ENCODE measurements around the gene KCNQ1. TPM values are rescaled to one million over a fixed set of nuclear protein-coding genes. Genes with fewer than 3 reads are reported as not detected.

Gene KCNQ1
- total RNA-seq, 1 donor from 2014 or later: 0.07 TPM

- DNase-seq (ENCODE audit: low read depth, low spot score): no peak
Measured at GRCh38 chr11:2443406-2443805, 1.4 kb upstream of the KCNQ1 start.

- DNase-seq (ENCODE audit: low read depth, low spot score): no peak
Measured at GRCh38 chr11:2443881-2444820, 657 bp upstream of the KCNQ1 start, which contains the start of gene TRPM5. TSS of gene TRPM5 (minus strand) at chr11:2444514. CDS start at chr11:2423036, 21,478 bp downstream.

GRCh38 chr11:2445746-2446551, 1.1 kb downstream of the KCNQ1 start:
- no peak for DNase-seq (ENCODE audit: low read depth, low spot score)

- no peak for DNase-seq (ENCODE audit: low read depth, low spot score)
Measured at GRCh38 chr11:2446590-2447252, 1.9 kb downstream of the KCNQ1 start.

- no peak for DNase-seq (ENCODE audit: low read depth, low spot score)
Measured at GRCh38 chr11:2447253-2447950, 2.6 kb downstream of the KCNQ1 start.

- DNase-seq (ENCODE audit: low read depth, low spot score): no peak
Measured at GRCh38 chr11:2447951-2448650, 3.3 kb downstream of the KCNQ1 start.

GRCh38 chr11:2448661-2449547, 4.1 kb downstream of the KCNQ1 start:
- DNase-seq (ENCODE audit: low read depth, low spot score): no peak

GRCh38 chr11:2449548-2450320, 4.9 kb downstream of the KCNQ1 start:
- DNase-seq (ENCODE audit: low read depth, low spot score): no peak

- no peak for DNase-seq (ENCODE audit: low read depth, low spot score)
Measured at GRCh38 chr11:2450321-2451041, 5.7 kb downstream of the KCNQ1 start.

GRCh38 chr11:2451336-2451735, 6.5 kb downstream of the KCNQ1 start:
- no peak for DNase-seq (ENCODE audit: low read depth, low spot score)

GRCh38 chr11:2451916-2452315, 7.1 kb downstream of the KCNQ1 start:
- no peak for DNase-seq (ENCODE audit: low read depth, low spot score)

GRCh38 chr11:2452321-2453012, 7.7 kb downstream of the KCNQ1 start:
- DNase-seq (ENCODE audit: low read depth, low spot score): no peak

GRCh38 chr11:2453436-2453835, 8.6 kb downstream of the KCNQ1 start:
- DNase-seq (ENCODE audit: low read depth, low spot score): no peak

GRCh38 chr11:2458321-2458720, 13.5 kb downstream of the KCNQ1 start:
- no peak for DNase-seq (ENCODE audit: low read depth, low spot score)

- no peak for DNase-seq (ENCODE audit: low read depth, low spot score)
Measured at GRCh38 chr11:2459016-2459725, 14.4 kb downstream of the KCNQ1 start.

- no peak for DNase-seq (ENCODE audit: low read depth, low spot score)
Measured at GRCh38 chr11:2459796-2460531, 15.2 kb downstream of the KCNQ1 start.

Data from pulmonary artery endothelial cell (primary cell).